ENCODE measurements around the gene MBD5.

MBD5 gene

DNA sequence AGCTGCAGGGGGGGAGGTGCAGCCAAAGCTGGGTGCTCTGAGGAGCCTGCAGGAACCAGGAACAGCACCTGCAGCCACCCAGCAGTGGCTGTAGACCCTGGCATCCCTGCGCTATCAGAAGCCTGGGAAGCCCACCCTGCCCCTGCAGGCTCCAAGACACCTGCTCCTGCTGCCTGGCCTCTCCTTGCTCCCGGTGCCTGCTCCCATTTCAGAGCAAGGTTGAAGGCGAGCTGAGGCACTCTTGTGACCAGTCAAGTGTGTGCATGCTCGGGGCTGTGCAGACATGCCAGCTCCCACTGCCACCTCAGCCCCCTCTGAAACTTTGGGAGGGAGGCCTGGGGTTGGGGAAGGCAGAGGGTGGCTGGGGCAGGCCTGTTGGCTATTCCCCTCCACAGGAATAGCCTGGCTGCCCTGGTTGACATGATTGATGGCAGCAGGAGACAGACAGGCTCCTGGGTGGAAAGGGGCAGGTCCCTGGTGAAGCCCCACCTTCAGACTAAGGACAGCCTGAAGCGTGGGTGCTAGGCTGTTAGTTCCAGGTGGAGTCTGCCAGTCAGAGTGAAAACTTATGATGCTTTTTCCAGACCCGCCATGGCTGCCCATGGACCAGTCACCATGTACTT is 151.4 kb downstream of the MBD5 start:
- DNase-seq: no peak
- no peaks in the 10 kb centered on the region for H3K36me3 ChIP-seq
- intact Hi-C loops (cut with DNase I; ENCODE audit: low total_unique reads): no loop called here

DNA sequence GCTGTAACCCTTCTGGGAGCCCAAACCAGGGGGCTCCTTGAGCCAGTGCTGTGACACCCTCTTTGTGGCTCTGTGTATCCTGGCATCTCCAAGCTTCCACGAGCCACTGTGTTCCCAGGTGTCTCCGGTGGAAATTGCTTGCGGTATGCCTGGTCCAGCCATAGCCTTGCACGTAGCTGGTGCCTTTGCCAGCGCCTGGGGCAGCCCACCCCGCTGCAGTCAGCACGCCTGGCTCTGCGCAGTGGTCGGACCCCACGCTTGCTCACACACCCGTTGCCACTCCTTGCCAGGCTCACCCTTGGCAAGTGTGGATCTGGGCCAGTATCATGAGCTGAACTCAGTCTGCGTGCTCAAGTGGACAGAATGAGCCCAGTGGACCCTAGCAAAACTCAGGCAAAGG is 152.3 kb downstream of the MBD5 start:
- Histone ChIP-seq H3K36me3 (no peaks in the 10 kb centered on the region), H3K27me3 (no peaks in the 10 kb centered on the region), H3K9me3 (no peaks in the 10 kb centered on the region), H3K27ac (no peak overlapping the region), H3K4me1 (no peaks in the 10 kb centered on the region), H3K4me3 (no peak overlapping the region)
- DNase-seq: no peak
- intact Hi-C loops (cut with DNase I; ENCODE audit: low total_unique reads): no loop called here
- TF ChIP-seq, protein P1, sequence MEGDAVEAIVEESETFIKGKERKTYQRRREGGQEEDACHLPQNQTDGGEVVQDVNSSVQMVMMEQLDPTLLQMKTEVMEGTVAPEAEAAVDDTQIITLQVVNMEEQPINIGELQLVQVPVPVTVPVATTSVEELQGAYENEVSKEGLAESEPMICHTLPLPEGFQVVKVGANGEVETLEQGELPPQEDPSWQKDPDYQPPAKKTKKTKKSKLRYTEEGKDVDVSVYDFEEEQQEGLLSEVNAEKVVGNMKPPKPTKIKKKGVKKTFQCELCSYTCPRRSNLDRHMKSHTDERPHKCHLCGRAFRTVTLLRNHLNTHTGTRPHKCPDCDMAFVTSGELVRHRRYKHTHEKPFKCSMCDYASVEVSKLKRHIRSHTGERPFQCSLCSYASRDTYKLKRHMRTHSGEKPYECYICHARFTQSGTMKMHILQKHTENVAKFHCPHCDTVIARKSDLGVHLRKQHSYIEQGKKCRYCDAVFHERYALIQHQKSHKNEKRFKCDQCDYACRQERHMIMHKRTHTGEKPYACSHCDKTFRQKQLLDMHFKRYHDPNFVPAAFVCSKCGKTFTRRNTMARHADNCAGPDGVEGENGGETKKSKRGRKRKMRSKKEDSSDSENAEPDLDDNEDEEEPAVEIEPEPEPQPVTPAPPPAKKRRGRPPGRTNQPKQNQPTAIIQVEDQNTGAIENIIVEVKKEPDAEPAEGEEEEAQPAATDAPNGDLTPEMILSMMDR (IDR thresholded peaks at IDR 0.05): no peak

More for the DNA sequence above, 151.4 kb downstream of the MBD5 start:
- TF ChIP-seq, protein P1 (IDR thresholded peaks at IDR 0.05): no peak
- no peak overlapping the region for H3K27ac ChIP-seq
- no peaks in the 10 kb centered on the region for H3K27me3 ChIP-seq
- no peak overlapping the region for H3K4me3 ChIP-seq
- no peaks in the 10 kb centered on the region for H3K4me1 ChIP-seq
- no peaks in the 10 kb centered on the region for H3K9me3 ChIP-seq

DNA sequence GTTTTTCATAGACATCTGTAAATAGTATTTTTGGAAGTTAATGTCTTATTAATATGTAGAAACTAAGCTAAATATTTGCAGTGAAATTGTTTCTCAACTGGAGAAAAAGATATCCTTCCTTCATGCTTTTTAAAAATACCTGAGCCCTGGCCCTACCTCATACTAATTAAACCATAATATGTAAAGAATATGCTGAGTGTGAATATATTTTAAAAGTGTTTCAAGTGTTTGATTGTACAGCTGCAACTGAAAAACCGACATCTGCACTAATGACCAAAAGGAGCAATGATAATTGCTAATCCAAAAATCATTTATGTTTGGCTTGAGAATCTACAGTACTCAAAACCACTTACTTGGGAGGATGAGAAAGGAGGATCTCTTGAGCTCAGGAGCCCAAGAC is 156.7 kb downstream of the MBD5 start:
- Histone ChIP-seq H3K27ac (no peak overlapping the region), H3K9me3 (no peaks in the 10 kb centered on the region), H3K4me1 (no peaks in the 10 kb centered on the region), H3K4me3 (no peak overlapping the region), H3K36me3 (peaks cover 3 to 15% (median 13%) of the 10 kb centered on the region in 3 donors), H3K27me3 (no peaks in the 10 kb centered on the region)
- TF ChIP-seq, protein P1 (IDR thresholded peaks at IDR 0.05): no peak
- DNase-seq: no peak
- intact Hi-C loops (cut with DNase I; ENCODE audit: low total_unique reads): no loop called here

DNA sequence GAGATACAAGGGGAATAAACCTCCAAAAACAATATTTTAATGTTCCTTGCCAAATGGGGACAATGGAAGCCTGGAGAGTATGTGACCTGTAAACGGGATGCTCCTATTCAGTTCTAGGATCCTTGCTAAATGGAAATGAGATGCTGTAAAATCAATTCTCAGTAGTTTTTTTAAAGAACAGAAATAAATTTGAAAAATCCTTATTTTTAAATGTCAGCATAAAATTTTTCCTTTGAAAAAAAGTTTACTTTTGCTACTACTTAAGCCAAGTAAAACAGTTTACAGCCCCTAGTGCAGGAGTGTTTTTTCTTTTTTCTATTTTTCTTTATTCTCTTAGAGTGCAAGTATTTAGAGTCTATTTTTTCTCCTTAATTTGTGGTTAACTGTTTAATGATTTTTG is 158.8 kb downstream of the MBD5 start:
- intact Hi-C loops (cut with DNase I; ENCODE audit: low total_unique reads): no loop called here
- Histone ChIP-seq H3K4me1 (no peaks in the 10 kb centered on the region), H3K36me3 (peaks cover 9 to 22% (median 16%) of the 10 kb centered on the region in 3 donors), H3K4me3 (no peak overlapping the region), H3K27ac (no peak overlapping the region), H3K27me3 (no peaks in the 10 kb centered on the region), H3K9me3 (no peaks in the 10 kb centered on the region)
- no peak for DNase-seq
- TF ChIP-seq, protein P1 (IDR thresholded peaks at IDR 0.05): no peak

DNA sequence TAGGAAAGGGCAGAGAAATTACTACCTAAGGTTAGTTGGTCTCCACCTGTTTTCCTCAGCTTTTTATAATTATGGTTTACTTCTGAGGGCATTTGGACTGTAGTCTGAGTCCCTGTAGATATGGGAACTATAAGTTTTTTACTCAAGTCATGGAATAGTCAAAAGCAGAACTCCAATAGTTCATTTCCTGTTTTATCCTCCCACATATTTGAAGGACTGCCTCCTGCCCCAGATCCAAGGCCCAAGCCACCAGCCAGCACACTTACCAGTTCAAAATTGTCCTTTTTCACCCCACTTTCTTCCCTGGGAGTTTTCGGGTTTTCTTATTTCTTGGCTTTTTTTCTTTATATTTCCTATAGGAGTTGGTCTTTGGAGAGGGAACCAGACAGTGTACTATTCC is 164.1 kb downstream of the MBD5 start:
- no peaks in the 10 kb centered on the region for H3K27me3 ChIP-seq
- H3K4me1 ChIP-seq: no peaks in the 10 kb centered on the region
- H3K36me3 ChIP-seq: peaks cover 10 to 20% (median 12%) of the 10 kb centered on the region in 3 donors
- H3K9me3 ChIP-seq: no peaks in the 10 kb centered on the region
- intact Hi-C loops (cut with DNase I; ENCODE audit: low total_unique reads): no loop called here
- TF ChIP-seq, protein P1 (IDR thresholded peaks at IDR 0.05): no peak
- no peak overlapping the region for H3K27ac ChIP-seq
- no peak for DNase-seq
- no peak overlapping the region for H3K4me3 ChIP-seq

DNA sequence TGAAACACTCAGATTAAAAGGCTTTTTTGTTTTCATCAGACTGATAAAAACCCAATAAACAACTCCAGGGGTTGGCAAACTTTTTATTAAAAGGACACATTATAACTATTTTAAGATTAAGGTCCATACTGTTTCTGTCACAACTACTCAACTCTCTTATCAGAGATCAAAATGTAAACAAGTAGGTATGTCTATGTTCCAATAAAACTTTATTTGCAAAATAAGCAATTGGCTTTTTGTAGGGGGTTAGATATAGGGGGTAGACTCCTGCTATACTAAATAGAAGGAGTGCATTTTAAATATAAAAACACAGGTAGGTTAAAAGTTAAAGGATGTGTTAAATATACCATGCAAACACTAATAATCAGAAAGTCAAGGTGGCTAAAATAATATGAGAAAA is 174.0 kb downstream of the MBD5 start:
- no peaks in the 10 kb centered on the region for H3K9me3 ChIP-seq
- H3K36me3 ChIP-seq: no peaks in the 10 kb centered on the region
- H3K4me1 ChIP-seq: no peaks in the 10 kb centered on the region
- TF ChIP-seq, protein P1 (IDR thresholded peaks at IDR 0.05): no peak
- no peak for DNase-seq
- no peak overlapping the region for H3K4me3 ChIP-seq
- H3K27ac ChIP-seq: no peak overlapping the region
- intact Hi-C loops (cut with DNase I; ENCODE audit: low total_unique reads): no loop called here
- H3K27me3 ChIP-seq: no peaks in the 10 kb centered on the region

Measured in tibial artery (tissue), 4 donors.